Stomach smooth muscle (tissue), 2 donors: ENCODE results near the gene GYS1.

Experiments
- H3K27ac ChIP-seq: one replicate; pipeline ENCODE4 v1.7.0; 2013; ENCODE audit warnings: mild to moderate bottlenecking, low read length, inconsistent platforms
- H3K27me3 ChIP-seq, 2 donors: one replicate each; pipeline ENCODE4 v1.7.0; 2013; ENCODE audit warnings: low read length in 2 of 2; ENCODE audit not compliant: insufficient read depth in 2 of 2, control insufficient read depth in 1 of 2
- H3K36me3 ChIP-seq, 2 donors: one replicate each; pipeline ENCODE4 v1.7.0; 2013; ENCODE audit warnings: low read length in 2 of 2; ENCODE audit not compliant: control insufficient read depth in 2 of 2, insufficient read depth in 2 of 2
- H3K4me1 ChIP-seq: one replicate; pipeline ENCODE4 v1.7.0; 2013; ENCODE audit warnings: low read length; ENCODE audit not compliant: control insufficient read depth, insufficient read depth
- H3K4me3 ChIP-seq, 2 donors: one replicate each; pipeline ENCODE4 v1.7.0; 2013; ENCODE audit warnings: low read length in 2 of 2
- H3K9ac ChIP-seq, 2 donors: one replicate each; pipeline ENCODE4 v1.7.0; 2013; ENCODE audit warnings: low read length in 2 of 2, mild to moderate bottlenecking in 1 of 2
- H3K9me3 ChIP-seq, 2 donors: one replicate each; pipeline ENCODE4 v1.7.0; 2013; ENCODE audit warnings: low read length in 2 of 2; ENCODE audit not compliant: control insufficient read depth in 2 of 2
- donor health status: healthy.
- donor health status: Pancreatic carcinoma.

The GYS1 gene

DNA sequence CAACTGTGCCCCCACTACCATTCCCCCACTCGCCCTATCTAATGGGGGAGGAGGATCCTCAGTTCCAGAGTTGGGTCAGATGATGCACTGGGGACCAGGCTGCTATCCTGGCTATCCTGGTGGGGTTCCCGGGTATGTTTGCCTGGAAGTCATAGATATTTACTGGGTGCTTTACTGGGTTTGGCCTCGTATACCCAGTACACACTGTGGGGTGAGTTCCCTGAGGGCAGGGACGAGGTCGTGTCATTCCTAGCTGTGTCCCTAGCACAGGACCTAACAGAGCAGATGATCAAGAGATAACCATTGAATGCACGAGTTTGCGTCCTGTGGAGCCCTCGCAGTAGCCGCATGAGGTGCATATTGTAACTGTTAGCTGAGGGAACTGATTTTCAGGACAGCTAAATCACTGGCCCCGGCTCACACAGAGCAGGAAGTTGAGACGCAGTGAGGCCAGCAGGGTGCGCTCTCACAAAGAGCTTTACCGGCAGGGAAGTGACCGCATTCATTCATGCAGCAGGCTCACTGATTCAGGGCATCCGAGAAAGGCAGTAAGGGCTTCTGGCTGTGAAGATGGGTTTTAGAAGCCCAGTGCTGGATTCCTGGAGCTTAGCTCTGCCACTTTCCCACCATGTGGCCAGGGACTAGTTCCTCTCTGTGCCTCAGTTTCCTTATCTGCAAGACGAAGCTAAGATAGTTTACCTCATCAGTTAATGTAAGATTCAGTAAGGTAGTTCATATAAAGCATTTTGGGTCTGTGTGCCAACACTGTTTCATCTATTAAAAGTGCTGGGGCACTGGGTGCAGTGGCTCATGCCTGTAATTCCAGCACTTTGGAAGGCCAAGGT, 6.6 kb upstream of the GYS1 start:
- H3K27ac ChIP-seq: no peak overlapping the region
- H3K4me1 ChIP-seq: peaks cover 3% of the 10 kb centered on the region
- no peaks in the 10 kb centered on the region for H3K27me3 ChIP-seq
- H3K4me3 ChIP-seq: no peak overlapping the region
- H3K36me3 ChIP-seq: peaks cover 9 to 13% of the 10 kb centered on the region in 2 donors
- no peak overlapping the region for H3K9ac ChIP-seq
- no peaks in the 10 kb centered on the region for H3K9me3 ChIP-seq

DNA sequence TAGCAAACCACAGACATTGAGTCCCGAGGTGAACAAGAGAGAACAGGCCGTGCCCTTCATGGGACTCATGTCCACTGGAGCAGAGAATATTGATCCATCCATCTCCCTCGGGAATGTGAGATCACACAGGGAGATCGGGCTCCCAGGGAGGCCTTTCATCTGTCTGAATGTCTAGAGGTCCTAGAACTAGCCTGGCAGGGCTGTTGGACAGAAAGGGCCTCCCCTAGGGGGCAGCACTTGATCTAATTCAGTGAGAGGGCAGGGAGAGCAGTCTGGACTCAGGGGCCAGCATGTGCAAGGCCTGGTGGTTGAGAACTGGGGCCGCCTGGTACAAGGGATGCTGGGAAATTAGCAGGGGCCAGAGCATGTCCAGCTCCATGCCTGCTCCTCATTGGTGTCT, 4.9 kb upstream of the GYS1 start:
- Histone ChIP-seq H3K27me3 (no peaks in the 10 kb centered on the region), H3K4me3 (no peak overlapping the region), H3K4me1 (peaks cover 10% of the 10 kb centered on the region), H3K27ac (no peak overlapping the region), H3K9me3 (no peaks in the 10 kb centered on the region), H3K36me3 (peaks cover 0 to 2% of the 10 kb centered on the region in 2 donors), H3K9ac (no peak overlapping the region)

- peaks cover 39% of the 10 kb centered on the region for H3K4me1 ChIP-seq
- H3K4me3 ChIP-seq: peak overlapping the region; percentile 97 to 99
- H3K36me3 ChIP-seq: peaks cover 0 to 2% of the 10 kb centered on the region in 2 donors
- peak overlapping the region; percentile 89 to 94 for H3K9ac ChIP-seq
- H3K27me3 ChIP-seq: no peaks in the 10 kb centered on the region
- no peaks in the 10 kb centered on the region for H3K9me3 ChIP-seq
- H3K27ac ChIP-seq: peak overlapping the region; percentile 92
Measured at GRCh38 chr19:48994035-48994386, 902 bp upstream of the GYS1 start.

GRCh38 chr19:48992581-48993174, 431 bp downstream of the GYS1 start:
- Histone ChIP-seq H3K4me3 (peak overlapping the region; percentile 97 to 99), H3K27ac (peak overlapping the region; percentile 92), H3K27me3 (no peaks in the 10 kb centered on the region), H3K4me1 (peaks cover 39% of the 10 kb centered on the region), H3K9ac (peak overlapping the region; percentile 93 to 95), H3K36me3 (peaks cover 0 to 12% of the 10 kb centered on the region in 2 donors), H3K9me3 (no peaks in the 10 kb centered on the region)

DNA sequence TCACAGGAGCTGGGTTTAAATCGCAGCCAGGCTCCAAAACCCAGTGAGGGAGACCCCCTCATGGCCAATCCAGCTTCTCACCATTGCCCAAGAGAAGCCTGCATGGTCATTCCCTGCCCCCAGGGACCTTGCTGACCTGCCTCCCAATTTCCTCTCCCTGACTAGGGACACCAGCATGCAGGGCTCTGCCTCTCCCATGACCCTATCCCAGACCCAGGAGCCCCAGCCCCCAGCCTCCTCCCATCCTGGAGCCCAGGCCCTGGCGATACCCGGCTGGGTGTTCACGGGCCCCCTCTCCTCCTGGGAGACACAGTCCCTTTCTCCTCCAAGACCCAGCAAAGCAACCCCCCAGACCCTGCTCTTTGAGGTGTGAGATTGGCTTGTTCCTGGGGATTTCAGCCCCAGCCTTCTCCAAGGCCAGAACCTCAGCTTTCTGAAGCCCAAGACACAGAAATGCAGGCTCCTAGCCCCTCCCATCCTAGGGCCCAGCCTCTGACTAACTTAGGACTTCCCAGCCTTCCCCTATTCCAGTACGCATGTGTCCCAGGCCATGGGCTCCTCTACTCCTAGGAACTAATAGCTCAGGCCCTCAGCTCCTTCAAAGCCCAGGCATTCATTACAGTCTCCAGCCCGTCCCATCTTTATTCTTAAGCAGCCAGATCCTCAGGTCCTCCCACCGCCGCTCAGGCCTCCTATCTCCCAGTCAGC, 1.1 kb downstream of the GYS1 start:
- H3K27ac ChIP-seq: peak overlapping the region; percentile 92
- peak overlapping the region; percentile 93 to 95 for H3K9ac ChIP-seq
- peak overlapping the region; percentile 97 to 99 for H3K4me3 ChIP-seq
- no peaks in the 10 kb centered on the region for H3K9me3 ChIP-seq
- H3K36me3 ChIP-seq: peaks cover 1 to 14% of the 10 kb centered on the region in 2 donors
- H3K27me3 ChIP-seq: no peaks in the 10 kb centered on the region
- peaks cover 39% of the 10 kb centered on the region for H3K4me1 ChIP-seq

GRCh38 chr19:48991011-48991609, 2.0 kb downstream of the GYS1 start:
- H3K27ac ChIP-seq: peak overlapping the region; percentile 92
- H3K4me1 ChIP-seq: peaks cover 39% of the 10 kb centered on the region
- peaks cover 8 to 16% of the 10 kb centered on the region in 2 donors for H3K36me3 ChIP-seq
- no peaks in the 10 kb centered on the region for H3K9me3 ChIP-seq
- peak overlapping the region; percentile 42 to 93 for H3K9ac ChIP-seq
- H3K4me3 ChIP-seq: peak overlapping the region in 1 of 2 donors; percentile 99
- no peaks in the 10 kb centered on the region for H3K27me3 ChIP-seq

DNA sequence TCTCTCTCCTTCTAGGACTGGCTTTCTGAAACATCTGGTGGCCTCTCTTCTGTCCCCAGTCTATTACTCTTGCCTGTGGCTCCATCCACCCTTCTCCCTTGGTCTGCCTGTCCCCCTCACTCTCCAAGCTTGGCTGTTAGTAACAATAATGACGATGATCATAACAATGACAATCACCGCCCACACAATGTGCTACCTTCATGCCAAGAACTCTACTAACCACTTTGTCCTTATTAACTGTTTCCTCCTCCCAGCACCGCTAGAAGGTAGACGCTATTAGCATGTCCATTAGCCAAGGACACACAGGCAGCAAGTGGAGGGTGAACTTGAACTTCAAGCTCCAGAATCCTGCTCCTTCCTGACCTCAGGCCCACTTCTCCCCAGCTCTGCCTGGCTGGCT, 2.7 kb downstream of the GYS1 start:
- H3K4me3 ChIP-seq: no peak overlapping the region
- H3K4me1 ChIP-seq: peaks cover 39% of the 10 kb centered on the region
- H3K27ac ChIP-seq: no peak overlapping the region
- H3K9ac ChIP-seq: peak overlapping the region in 1 of 2 donors; percentile 36
- H3K36me3 ChIP-seq: peaks cover 15 to 24% of the 10 kb centered on the region in 2 donors
- no peaks in the 10 kb centered on the region for H3K27me3 ChIP-seq
- no peaks in the 10 kb centered on the region for H3K9me3 ChIP-seq

GRCh38 chr19:48989701-48990291, 3.3 kb downstream of the GYS1 start:
- no peak overlapping the region for H3K9ac ChIP-seq
- peaks cover 21 to 30% of the 10 kb centered on the region in 2 donors for H3K36me3 ChIP-seq
- no peak overlapping the region for H3K4me3 ChIP-seq

DNA sequence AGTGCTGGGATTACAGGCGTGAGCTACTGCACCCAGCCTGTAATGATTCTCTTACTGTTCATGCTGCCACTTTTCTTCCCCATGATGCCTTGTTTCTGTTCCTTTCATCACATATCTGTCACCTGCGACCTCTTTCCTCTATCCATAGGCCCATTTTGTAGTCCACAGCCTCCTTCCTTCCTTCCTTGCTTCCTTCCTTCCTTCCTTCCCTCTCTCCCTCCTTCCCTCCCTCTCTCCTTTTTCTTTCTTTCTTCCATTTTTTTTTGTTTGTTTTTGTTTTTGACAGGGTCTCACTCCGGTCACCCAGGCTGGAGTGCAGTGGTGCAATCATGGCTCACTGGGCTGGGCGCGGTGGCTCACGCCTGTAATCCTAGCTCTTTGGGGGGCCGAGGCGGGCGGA, 4.2 kb downstream of the GYS1 start:
- Histone ChIP-seq H3K27ac (no peak overlapping the region), H3K9ac (no peak overlapping the region)

More at GRCh38 chr19:48989701-48990291, 3.3 kb downstream of the GYS1 start:
- H3K27me3 ChIP-seq: no peaks in the 10 kb centered on the region
- H3K27ac ChIP-seq: no peak overlapping the region
- H3K4me1 ChIP-seq: peaks cover 36% of the 10 kb centered on the region
- no peaks in the 10 kb centered on the region for H3K9me3 ChIP-seq

GRCh38 chr19:48988286-48988685, 4.8 kb downstream of the GYS1 start:
- H3K36me3 ChIP-seq: peaks cover 24 to 36% of the 10 kb centered on the region in 2 donors
- no peaks in the 10 kb centered on the region for H3K27me3 ChIP-seq
- H3K9me3 ChIP-seq: no peaks in the 10 kb centered on the region
- H3K4me3 ChIP-seq: no peak overlapping the region
- no peak overlapping the region for H3K9ac ChIP-seq
- H3K27ac ChIP-seq: no peak overlapping the region
- H3K4me1 ChIP-seq: peaks cover 28% of the 10 kb centered on the region

More for the DNA sequence above, 4.2 kb downstream of the GYS1 start:
- Histone ChIP-seq H3K9me3 (no peaks in the 10 kb centered on the region), H3K36me3 (peaks cover 24 to 33% of the 10 kb centered on the region in 2 donors), H3K4me3 (no peak overlapping the region), H3K27me3 (no peaks in the 10 kb centered on the region), H3K4me1 (peaks cover 28% of the 10 kb centered on the region)
